ENCODE data around the gene CPD.
"Not testable (repeated sequence)": the region's sequence is repeated elsewhere in the genome, so short reads cannot be mapped to it uniquely, and the experiment has no call there.

The CPD gene

DNA sequence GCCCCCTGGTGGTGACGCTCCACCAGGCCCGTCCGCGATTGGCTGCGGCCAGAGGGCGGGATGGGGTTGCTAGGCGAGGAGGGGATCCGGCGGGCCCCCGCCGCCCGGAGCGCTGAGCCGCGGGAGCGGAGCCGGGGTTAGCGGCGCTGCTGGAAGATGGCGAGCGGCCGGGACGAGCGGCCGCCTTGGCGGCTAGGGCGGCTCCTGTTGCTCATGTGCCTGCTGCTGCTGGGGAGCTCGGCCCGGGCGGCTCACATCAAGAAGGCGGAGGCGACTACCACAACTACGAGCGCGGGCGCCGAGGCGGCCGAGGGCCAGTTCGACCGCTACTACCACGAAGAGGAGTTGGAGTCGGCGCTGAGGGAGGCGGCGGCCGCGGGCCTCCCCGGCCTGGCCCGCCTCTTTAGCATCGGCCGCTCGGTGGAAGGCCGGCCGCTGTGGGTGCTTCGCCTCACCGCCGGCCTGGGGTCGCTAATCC is at the start of gene CPD:
TSS of gene CPD (plus strand) at position 103 of the 478 bp plus-strand sequence. CDS start at position 157, 54 bp downstream.
- peak; percentile 92 to 95 for DNase-seq

DNA sequence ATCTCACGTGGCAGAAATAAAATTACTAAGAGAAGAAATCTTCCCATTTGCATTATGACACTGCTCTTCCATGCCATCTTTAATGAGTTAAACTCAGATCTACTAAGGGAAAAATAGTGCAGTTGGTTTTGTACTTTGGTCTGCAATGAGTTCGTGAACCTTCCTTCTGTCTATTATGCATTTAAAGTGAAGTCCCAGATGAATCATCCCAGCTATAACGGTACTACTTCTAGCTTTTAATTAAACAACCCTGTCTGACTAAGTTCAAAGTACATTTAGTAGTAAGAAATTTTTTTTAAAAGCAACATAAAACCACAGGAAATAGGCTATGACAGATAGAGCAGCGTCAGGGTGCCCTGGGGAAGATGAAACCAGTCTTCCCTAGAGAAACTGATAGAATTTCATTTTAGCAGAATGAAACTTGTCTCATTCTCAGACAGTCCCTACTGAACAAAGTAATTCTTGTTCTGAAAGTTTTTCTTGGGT is 46.6 kb upstream of the CPD start:
- DNase-seq: no peak

- no peak for DNase-seq
Measured at GRCh38 chr17:30333503-30334360, 45.0 kb upstream of the CPD start, which contains the start of gene TMIGD1. TSS of gene TMIGD1 (minus strand) at chr17:30334057. CDS start at chr17:30332133, 1,924 bp downstream.

GRCh38 chr17:30334421-30334820 is 44.3 kb upstream of the CPD start:
- no peak for DNase-seq

DNA sequence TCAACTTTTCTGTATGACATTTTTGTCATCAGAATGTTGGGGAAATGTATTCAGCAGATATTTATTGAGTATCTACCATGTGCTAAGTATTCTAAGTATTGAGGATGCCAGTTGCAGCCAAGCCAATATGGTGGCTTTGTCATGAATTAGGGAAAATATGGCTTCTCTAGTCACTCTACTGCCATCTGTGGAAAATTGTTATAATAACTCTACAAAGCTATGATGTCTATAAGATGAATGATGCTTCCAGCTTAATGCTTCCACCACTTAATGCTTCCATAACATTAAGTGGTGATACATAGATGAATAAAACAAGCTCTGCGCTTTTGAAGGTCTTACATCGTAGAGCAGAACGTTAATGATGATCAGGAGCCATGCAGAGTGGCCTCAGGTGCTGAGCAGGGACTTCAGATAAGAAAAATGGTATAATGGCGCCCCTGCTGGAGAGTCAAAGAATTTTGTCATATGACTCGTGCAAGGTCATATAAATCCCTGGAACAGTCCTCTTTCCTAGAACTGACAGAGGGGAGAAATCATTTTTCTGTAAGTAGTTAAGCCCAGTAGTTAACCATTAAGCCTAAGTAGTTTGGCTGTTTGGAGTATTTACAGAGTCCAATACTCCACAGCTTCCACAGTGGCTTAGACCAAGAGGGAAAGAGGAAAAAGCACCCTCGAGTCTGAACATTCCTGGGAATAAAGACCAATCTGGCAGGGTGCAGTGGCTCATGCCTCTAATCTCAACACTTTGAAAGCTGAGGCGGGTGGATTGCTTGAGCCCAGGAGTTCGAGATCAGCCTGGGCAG is 42.2 kb upstream of the CPD start:
- DNase-seq: peak; percentile 65 to 73

- DNase-seq: no peak
Measured at GRCh38 chr17:30337393-30337999, 41.2 kb upstream of the CPD start.

DNA sequence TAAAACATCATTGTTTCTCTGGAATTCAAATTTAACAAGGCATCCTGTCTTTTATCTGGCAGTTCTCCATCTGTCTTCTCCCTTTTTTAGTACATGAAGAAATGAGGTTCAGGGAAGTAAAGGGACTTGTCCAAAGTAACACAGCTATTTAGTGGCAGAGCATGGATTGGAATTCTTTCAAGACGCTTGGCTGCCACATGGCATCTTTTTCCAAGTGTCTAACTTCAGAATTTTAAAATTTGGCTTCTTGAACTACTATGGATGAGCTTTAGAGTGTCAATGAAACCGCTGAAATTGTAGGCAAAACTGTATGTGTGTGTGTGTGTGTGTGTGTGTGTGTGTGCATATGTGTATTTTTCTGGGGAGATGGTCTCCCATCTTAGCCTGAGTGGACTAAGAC is 39.6 kb upstream of the CPD start:
- DNase-seq: no peak

DNA sequence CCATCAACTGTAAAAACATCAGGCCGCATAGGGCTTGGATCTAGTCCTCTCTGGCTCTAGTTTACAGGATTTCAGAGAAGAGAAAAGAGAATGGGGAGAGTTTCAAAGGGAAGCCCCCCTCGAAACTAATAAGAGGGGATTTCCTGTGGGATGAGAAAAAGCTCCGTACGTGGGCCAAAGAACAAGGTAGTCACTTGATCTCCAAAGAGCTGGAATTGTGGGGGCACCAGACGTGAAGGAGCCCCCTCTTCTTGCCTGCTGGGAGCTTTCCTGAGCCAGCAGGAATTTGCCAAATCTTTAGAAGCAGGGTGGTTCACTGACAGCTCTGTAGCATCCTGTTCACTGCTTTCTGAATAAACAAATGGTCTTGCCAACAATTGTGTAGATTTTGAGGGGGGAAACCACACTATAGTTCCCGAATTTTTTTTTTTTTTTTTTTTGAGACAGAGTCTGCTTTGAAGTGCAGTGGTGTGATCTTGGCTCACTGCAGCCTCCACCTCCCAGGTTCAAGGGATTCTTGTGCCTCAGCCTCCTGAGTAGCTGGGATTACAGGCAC is 37.8 kb upstream of the CPD start:
- no peak for DNase-seq

- DNase-seq: no peak
Measured at GRCh38 chr17:30341703-30342249, 37.0 kb upstream of the CPD start.

DNA sequence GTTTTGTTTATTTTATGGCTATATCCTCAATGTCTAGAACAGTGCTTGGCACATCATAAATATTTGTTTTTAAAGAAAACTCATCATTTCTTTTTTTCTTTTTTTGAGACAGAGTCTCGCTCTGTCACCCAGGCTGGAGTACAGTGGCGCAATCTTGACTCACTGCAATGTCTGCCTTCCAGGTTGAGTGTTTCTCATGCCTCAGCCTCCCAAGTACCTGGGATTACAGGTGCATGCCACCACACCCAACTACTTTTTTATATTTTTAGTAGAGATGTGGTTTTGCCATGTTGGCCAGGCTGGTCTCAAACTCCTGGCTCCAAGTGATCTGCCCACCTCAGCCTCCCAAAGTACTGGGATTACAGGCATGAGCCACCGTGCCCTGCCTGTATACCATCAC is 35.5 kb upstream of the CPD start:
- DNase-seq: not testable (repeated sequence)

- DNase-seq: no peak
Measured at GRCh38 chr17:30343796-30344195, 34.9 kb upstream of the CPD start.

DNA sequence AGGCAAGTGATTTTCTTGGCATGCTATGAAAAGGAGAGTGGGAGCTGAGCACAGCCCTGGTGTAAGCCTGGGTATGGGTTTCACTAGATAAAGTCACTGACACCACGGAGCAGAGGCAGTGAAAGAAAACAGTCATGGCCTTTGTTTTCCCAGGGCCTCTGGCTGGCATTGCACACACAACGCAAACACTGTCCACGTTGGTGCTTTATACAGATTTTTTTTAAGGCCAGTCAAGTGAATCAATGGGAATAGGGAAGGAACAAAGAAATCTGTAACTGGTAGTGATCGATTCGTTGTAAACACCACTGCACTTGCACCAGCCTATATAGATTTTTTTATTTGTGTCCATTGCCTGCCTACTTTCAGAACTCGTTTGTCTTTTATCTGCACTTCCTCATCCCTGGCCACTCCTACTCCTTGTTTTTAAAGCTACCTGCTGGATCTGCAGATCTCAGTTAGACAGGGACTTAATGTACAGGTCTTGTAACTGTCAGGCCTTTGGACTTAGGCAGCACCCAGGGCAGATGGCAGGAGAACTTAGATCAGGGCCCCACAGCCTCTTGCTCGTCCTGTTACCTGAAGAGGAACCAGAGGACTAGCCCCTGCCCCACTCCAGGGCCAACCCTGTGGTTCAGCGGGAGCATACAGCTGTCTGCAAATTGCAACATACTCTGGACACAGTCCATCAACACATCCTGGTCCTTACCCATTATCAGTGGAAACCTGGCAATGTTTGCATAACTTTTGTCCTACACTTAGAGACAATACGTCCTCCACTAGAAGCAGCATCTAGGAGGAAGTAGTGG is 34.2 kb upstream of the CPD start:
- no peak for DNase-seq

DNA sequence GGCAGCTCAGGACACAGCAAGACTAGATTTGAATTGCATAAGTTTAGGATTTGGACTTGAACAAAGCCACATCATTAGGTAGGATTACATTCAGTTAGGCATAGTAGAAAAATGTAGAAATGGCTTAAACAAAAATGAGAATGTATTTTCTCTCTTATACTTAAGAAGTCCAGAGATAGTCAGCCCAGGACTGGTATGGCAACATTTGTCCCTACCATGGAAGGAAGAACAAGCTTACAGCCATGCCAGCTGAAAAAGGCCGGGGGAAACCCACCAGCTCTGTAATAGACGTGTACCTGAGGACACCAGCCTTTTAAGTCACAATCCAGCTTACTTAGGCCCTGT is 33.7 kb upstream of the CPD start:
- DNase-seq: no peak

DNA sequence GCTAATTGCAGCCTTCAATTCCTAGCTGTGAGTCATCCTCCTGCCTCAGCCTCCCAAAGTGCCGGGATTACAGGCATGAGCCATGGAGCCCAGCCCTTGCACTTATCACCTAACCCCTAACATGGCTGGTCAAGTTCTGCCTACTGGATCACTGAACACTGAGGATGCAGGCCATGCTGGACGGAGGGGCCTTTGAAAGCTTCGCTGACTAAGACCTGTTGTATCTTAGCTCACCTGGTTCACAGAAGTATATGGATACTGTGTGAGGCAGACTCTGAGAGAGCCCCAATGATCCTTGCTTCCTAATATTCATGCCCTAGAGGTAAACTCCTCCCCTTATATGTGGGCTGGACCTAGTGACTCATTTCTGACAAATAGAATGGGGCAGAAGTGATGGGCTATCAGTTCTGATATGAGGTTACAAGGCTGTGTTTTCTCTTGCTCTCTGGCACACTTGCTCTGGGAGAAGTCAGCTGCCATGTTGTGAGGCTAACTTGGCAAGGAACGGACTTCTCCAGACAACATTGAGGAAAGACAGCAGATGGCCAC is 33.1 kb upstream of the CPD start:
- DNase-seq: peak in 1 of 2 experiments; percentile 20

GRCh38 chr17:30346221-30346795 is 32.4 kb upstream of the CPD start:
- DNase-seq: no peak

DNA sequence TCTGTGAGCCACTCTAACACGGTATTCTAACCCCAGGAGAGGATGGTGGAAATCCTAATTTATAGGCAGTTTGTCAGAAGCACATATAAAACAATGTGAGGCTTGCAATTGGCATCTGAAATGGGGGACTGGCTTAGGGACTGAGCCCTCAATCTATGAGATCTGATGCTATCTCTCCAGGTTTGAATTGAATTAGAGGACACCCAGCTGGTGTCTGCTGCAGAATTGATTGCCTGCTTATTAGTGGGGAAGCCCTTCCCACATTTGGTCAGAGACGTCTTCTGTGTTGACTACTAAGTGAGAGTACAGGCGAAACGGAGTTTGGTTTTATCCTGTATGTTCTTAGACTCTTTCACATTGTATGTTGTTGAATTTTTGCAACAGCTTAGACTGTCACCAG is 31.2 kb upstream of the CPD start:
- DNase-seq: no peak

DNA sequence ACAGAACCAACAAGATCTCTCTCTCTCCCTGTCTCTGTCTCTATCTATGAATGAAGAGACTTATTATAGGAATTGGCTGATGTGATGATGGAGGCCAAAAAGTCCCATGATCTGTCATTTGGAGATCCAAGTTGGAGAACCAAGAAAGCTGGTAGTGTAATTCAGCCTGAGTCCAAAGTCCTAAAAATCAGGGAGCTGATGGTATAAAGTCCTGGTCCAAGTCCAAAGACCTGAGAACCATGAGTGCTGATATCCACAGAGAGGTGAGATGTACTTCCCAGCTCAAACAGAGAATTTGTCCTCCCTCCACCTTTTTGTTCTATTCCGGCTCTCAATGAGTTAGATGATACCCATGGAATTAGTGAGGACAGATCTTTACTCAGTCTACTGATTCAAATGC is 29.5 kb upstream of the CPD start:
- DNase-seq: no peak

DNA sequence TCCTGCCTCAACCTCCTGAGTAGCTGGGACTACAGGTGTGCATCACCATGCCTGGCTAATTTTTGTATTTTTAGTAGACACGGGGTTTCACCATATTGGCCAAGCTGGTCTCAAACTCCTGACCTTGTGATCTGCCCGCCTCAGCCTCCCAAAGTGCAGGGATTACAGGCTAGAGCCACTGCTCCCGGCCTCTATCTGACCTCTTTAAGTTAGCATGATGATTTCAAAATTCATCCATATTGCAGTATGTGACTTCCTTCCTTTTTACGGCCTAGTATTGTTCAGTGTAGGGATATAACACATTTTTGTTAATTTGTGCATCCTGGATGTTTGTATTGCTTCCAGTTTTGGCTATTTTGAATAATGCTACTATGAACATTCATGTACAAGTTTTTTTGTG is 27.5 kb upstream of the CPD start:
- not testable (repeated sequence) for DNase-seq

DNA sequence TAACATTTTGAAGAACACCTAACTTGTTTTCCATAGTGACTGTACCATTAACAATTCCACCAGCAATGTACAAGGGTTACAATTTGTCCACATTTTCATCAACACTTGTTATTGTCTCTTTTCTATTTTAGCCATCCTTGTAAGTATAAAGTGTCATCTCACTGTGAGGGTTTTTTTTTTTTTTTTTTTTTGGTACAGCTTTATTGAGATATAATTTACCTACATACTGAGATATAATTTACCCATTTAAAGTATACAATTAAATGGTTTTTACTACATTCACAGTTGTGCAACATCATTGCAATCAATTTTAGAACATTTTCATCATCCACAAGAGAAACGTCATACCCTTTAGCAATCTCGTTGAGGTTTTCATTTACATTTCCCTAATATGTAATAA is 27.0 kb upstream of the CPD start:
- DNase-seq: no peak

DNA sequence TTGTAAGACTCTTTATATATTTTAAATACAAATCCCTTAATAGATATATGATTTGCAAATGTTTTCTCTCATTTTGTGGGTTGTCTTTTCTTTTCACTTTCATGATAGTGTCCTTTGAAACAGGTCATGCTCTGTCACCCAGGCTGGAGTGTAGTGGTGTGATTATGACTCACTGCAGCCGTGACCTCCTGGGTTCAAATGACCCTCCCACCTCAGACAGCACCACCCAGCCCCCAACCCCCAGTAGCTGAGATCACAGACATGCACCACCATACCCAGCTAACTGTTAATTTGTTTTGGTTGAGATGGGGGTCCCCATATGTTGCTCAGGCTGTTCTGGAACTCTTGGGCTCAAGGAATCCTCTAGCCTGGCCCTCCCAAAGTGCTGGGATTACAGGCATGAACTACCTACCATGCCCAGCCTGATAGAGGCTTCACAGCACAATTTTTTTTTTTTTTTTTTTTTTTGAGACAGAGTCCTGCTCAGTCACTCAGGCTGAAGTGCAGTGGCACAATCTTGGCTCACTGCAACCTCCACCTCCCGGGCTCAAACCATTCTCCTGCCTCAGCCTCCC is 26.4 kb upstream of the CPD start:
- DNase-seq: no peak

GRCh38 chr17:30354701-30355100 is 24.0 kb upstream of the CPD start:
- DNase-seq: no peak
